ENCODE data around the gene ZNF853.

Gene ZNF853

GRCh38 chr7:6606866-6607583 is 8.4 kb upstream of the ZNF853 start:
- DNase-seq (ENCODE audit: extremely low spot score): no peak
- CTCF ChIA-PET: no interaction called here

DNA sequence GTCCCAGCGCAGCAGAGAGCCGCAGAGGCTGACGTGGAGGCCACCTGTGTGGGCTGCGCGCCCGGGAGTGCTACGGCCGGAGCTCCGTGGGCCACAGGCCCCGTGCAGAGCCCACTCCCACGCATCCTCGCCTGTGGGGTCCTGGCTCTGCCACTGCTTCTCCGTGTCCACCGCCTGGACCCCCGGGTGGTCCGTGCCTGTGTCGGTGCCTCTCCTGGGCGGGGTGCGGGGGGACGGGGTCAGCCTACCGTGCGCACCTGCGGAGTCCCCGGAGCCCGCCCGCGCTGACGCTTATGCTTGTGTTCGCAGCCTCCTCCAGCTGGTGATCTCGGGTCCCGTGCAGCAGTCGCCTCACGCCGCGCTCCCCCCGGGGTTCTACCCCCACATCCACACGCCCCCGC is 7.8 kb upstream of the ZNF853 start:
- POLR2A ChIA-PET: interaction anchor here (0.7 kb wide), 1 partner anchor 18 kb away, joined by 3 read pairs; the partner anchor contains the start of gene INTS15

More at GRCh38 chr7:6606866-6607583, 8.4 kb upstream of the ZNF853 start:
- no peak for TF ChIP-seq FOXK2 (IDR thresholded peaks at IDR 0.05)
- TF ChIP-seq SP1 (IDR thresholded peaks at IDR 0.05): no peak
- no peak for TF ChIP-seq LEF1 (IDR thresholded peaks at IDR 0.05; ENCODE audit: borderline replicate concordance)
- TF ChIP-seq BHLHE40 (IDR thresholded peaks at IDR 0.05; ENCODE audit: borderline replicate concordance): no peak
- POLR2A ChIA-PET: interaction anchor here (0.7 kb wide), 1 partner anchor 17 kb away, joined by 3 read pairs; the partner anchor contains the start of gene INTS15

GRCh38 chr7:6608081-6608480 is 7.3 kb upstream of the ZNF853 start:
- POLR2A ChIA-PET: no interaction called here
- CTCF ChIA-PET: no interaction called here
- no peak for DNase-seq (ENCODE audit: extremely low spot score)
- TF ChIP-seq PKNOX1 (IDR thresholded peaks at IDR 0.05): no peak
- TF ChIP-seq TARDBP (IDR thresholded peaks at IDR 0.05): no peak
- no peak for TF ChIP-seq HDGF (IDR thresholded peaks at IDR 0.05; ENCODE audit: borderline replicate concordance)
- TF ChIP-seq FOXK2 (IDR thresholded peaks at IDR 0.05): no peak
- no peak for TF ChIP-seq SUZ12 (IDR thresholded peaks at IDR 0.05)
- no peak for TF ChIP-seq L3MBTL2 (conservative IDR thresholded peaks at IDR 0.05)
- TF ChIP-seq LEF1 (IDR thresholded peaks at IDR 0.05; ENCODE audit: borderline replicate concordance): no peak
- TF ChIP-seq SP1 (IDR thresholded peaks at IDR 0.05): no peak
- no peak for TF ChIP-seq ZNF384 (IDR thresholded peaks at IDR 0.05)

More for the DNA sequence above, 7.8 kb upstream of the ZNF853 start:
- no peak for DNase-seq (ENCODE audit: extremely low spot score)
- CTCF ChIA-PET: no interaction called here
- TF ChIP-seq BHLHE40 (IDR thresholded peaks at IDR 0.05; ENCODE audit: borderline replicate concordance) (no peak), ELF4 (IDR thresholded peaks at IDR 0.05) (no peak), SUZ12 (IDR thresholded peaks at IDR 0.05) (no peak), L3MBTL2 (conservative IDR thresholded peaks at IDR 0.05) (no peak)

GRCh38 chr7:6608794-6609193 is 6.6 kb upstream of the ZNF853 start:
- ChIA-PET CTCF (no interaction called here), POLR2A (no interaction called here)
- no peak for DNase-seq (ENCODE audit: extremely low spot score)

GRCh38 chr7:6612819-6613218 is 2.6 kb upstream of the ZNF853 start:
- ChIA-PET CTCF (no interaction called here), POLR2A (interaction anchor here (0.7 kb wide), 1 partner anchor 37 kb away, joined by 4 read pairs; no protein-coding TSS in a partner anchor)
- no peak for DNase-seq (ENCODE audit: extremely low spot score)
- no peak for TF ChIP-seq ELF4 (IDR thresholded peaks at IDR 0.05)
- no peak for TF ChIP-seq ZNF384 (IDR thresholded peaks at IDR 0.05)
- no peak for TF ChIP-seq HDGF (IDR thresholded peaks at IDR 0.05; ENCODE audit: borderline replicate concordance)
- no peak for TF ChIP-seq TARDBP (IDR thresholded peaks at IDR 0.05)
- TF ChIP-seq PKNOX1 (IDR thresholded peaks at IDR 0.05): no peak
- TF ChIP-seq LEF1 (IDR thresholded peaks at IDR 0.05; ENCODE audit: borderline replicate concordance): no peak
- TF ChIP-seq L3MBTL2 (conservative IDR thresholded peaks at IDR 0.05): no peak

More at GRCh38 chr7:6608794-6609193, 6.6 kb upstream of the ZNF853 start:
- TF ChIP-seq NFRKB (IDR thresholded peaks at IDR 0.05) (no peak), ZNF384 (IDR thresholded peaks at IDR 0.05) (no peak), FOXA1 (IDR thresholded peaks at IDR 0.05) (no peak), SUZ12 (IDR thresholded peaks at IDR 0.05) (no peak), LEF1 (IDR thresholded peaks at IDR 0.05; ENCODE audit: borderline replicate concordance) (no peak), TARDBP (IDR thresholded peaks at IDR 0.05) (no peak), FOXK2 (IDR thresholded peaks at IDR 0.05) (no peak), ARNT (IDR thresholded peaks at IDR 0.05) (no peak), L3MBTL2 (conservative IDR thresholded peaks at IDR 0.05) (no peak), SP1 (IDR thresholded peaks at IDR 0.05) (no peak), CTBP1 (IDR thresholded peaks at IDR 0.05; ENCODE audit: borderline replicate concordance) (no peak), PKNOX1 (IDR thresholded peaks at IDR 0.05) (no peak)

GRCh38 chr7:6613706-6614105 is 1.7 kb upstream of the ZNF853 start:
- CTCF ChIA-PET: no interaction called here
- POLR2A ChIA-PET: no interaction called here
- no peak for DNase-seq (ENCODE audit: extremely low spot score)

More at GRCh38 chr7:6613706-6614105, 1.7 kb upstream of the ZNF853 start:
- TF ChIP-seq TARDBP (IDR thresholded peaks at IDR 0.05): no peak
- TF ChIP-seq CTBP1 (IDR thresholded peaks at IDR 0.05; ENCODE audit: borderline replicate concordance): no peak
- no peak for TF ChIP-seq NFRKB (IDR thresholded peaks at IDR 0.05)
- no peak for TF ChIP-seq SP1 (IDR thresholded peaks at IDR 0.05)
- no peak for TF ChIP-seq HDGF (IDR thresholded peaks at IDR 0.05; ENCODE audit: borderline replicate concordance)
- TF ChIP-seq PKNOX1 (IDR thresholded peaks at IDR 0.05): no peak
- TF ChIP-seq BHLHE40 (IDR thresholded peaks at IDR 0.05; ENCODE audit: borderline replicate concordance): no peak
- no peak for TF ChIP-seq FOXA1 (IDR thresholded peaks at IDR 0.05)
- TF ChIP-seq FOXK2 (IDR thresholded peaks at IDR 0.05): no peak
- TF ChIP-seq ELF4 (IDR thresholded peaks at IDR 0.05): no peak

Measured in HEK293T (cell line).